Vagina (tissue), 2 donors: ENCODE results near the gene KCNJ1. TPM values are rescaled to one million over a fixed set of nuclear protein-coding genes. Genes with fewer than 3 reads are reported as not detected.

Experiments used
- DNase-seq, 2 donors: peaks; one replicate each; pipeline ENCODE4 v3.0.0-alpha.2; 2017; ENCODE audit errors: extremely low spot score in 2 of 2
- H3K27ac ChIP-seq: fragments of 200-600 bp; sonication (generic); one replicate; pipeline ENCODE4 v1.5.1; 2019
- H3K27me3 ChIP-seq: fragments of 200-600 bp; sonication (generic); one replicate; pipeline ENCODE4 v1.5.1; 2019
- H3K36me3 ChIP-seq, 2 donors: fragments of 200-600 bp; sonication (generic); one replicate each; pipeline ENCODE4 v1.5.1; 2017 to 2019
- H3K4me1 ChIP-seq: fragments of 200-600 bp; sonication (generic); one replicate; pipeline ENCODE4 v1.5.1; 2019
- H3K4me3 ChIP-seq, 2 donors: fragments of 200-600 bp; sonication (generic); 1 replicate in 1 of 2; 2 replicates in 1 of 2; pipeline ENCODE4 v1.5.1; 2016 to 2019
- H3K9me3 ChIP-seq: fragments of 200-600 bp; sonication (generic); one replicate; pipeline ENCODE4 v1.5.1; 2019
- POLR2A ChIP-seq, 2 donors: fragments of 450-650 bp; IDR thresholded peaks; one replicate each; pipeline ENCODE4 v1.6.1; 2017; ENCODE audit warnings: antibody characterized with exemption in 2 of 2, mild to moderate bottlenecking in 2 of 2, moderate library complexity in 2 of 2
- POLR2AphosphoS5 ChIP-seq, 2 donors: sonication (generic); formaldehyde crosslinking; IDR thresholded peaks; one replicate each; pipeline ENCODE4 v1.9.0; 2017; ENCODE audit warnings: antibody characterized with exemption in 2 of 2, mild to moderate bottlenecking in 2 of 2, low read depth in 1 of 2; ENCODE audit not compliant: insufficient read depth in 1 of 2
- intact Hi-C: fragments of 100-400 bp; cut with DNase I; formaldehyde crosslinking; loops from one replicate; pipeline ENCODE4 v1.15.1; 2023
- total RNA-seq: library from RNA; depleted of rRNA; stranded (reverse); fragments of >200 nt; gene quantifications from one replicate; pipeline ENCODE4 v1.2.3, GENCODE V29; 2016
- TF ChIP-seq, protein P1 (sequence below), 3 experiments: fragments of 450-650 bp in 2 of 3; fragments of 200-600 bp in 1 of 3; sonication (generic) in 1 of 3; IDR thresholded peaks; one replicate each; pipeline ENCODE4 v1.5.1; 2017 to 2019; ENCODE audit warnings: antibody characterized with exemption in 3 of 3, mild to moderate bottlenecking in 2 of 3, moderate library complexity in 2 of 3

Gene KCNJ1
- total RNA-seq, 1 donor from 2014 or later = 1.5 TPM

DNA sequence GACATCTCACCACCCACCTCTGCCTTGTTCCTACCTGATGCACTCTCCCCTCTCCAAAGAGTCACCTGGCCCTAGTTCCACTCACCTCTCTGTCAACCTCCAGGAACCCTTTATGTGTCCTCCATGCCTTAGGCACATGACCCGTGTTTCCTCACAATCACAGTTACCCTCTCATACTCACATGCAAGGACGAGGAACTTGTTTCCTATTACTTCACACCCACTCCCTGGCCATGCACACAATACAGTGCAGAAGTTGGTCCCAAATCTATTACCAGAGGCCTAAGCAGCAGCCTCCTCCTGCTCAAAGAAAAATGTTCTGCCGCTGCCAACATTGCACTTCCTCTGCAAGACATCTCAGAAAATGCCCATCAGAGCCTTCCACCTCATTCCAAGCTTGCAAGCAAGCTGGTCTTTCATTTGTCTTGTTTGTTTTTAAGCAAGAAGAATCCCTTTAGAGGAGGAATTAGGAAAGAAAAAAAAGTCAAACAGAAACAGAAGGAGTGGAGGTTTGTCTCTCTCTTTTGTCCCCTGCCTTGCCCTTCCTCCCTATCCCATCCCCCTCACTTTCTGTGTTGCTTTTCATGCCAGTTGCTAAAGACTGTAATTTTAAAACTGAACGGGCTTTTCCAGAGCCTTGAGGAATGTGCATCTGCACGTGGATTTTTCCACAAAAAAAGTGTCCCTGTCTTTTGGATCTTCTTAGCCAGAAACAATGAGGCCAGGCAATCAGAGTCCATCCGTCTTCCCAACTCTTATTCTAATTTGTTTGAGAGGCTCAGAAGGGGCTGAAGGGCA is 63.4 kb downstream of the KCNJ1 start:
- TF ChIP-seq, protein P1, sequence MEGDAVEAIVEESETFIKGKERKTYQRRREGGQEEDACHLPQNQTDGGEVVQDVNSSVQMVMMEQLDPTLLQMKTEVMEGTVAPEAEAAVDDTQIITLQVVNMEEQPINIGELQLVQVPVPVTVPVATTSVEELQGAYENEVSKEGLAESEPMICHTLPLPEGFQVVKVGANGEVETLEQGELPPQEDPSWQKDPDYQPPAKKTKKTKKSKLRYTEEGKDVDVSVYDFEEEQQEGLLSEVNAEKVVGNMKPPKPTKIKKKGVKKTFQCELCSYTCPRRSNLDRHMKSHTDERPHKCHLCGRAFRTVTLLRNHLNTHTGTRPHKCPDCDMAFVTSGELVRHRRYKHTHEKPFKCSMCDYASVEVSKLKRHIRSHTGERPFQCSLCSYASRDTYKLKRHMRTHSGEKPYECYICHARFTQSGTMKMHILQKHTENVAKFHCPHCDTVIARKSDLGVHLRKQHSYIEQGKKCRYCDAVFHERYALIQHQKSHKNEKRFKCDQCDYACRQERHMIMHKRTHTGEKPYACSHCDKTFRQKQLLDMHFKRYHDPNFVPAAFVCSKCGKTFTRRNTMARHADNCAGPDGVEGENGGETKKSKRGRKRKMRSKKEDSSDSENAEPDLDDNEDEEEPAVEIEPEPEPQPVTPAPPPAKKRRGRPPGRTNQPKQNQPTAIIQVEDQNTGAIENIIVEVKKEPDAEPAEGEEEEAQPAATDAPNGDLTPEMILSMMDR (IDR thresholded peaks at IDR 0.05) = no peak
- TF ChIP-seq POLR2A (IDR thresholded peaks at IDR 0.05) = no peak
- TF ChIP-seq POLR2AphosphoS5 (IDR thresholded peaks at IDR 0.05; ENCODE audit: insufficient read depth in 1 of 2, low read depth in 1 of 2) = no peak
- H3K9me3 ChIP-seq = no peaks in the 10 kb centered on the region
- no peak overlapping the region for H3K4me3 ChIP-seq
- H3K4me1 ChIP-seq = no peaks in the 10 kb centered on the region
- no peaks in the 10 kb centered on the region for H3K27me3 ChIP-seq
- no peak overlapping the region for H3K27ac ChIP-seq
- DNase-seq = no peak
- intact Hi-C loops = no loop called here
- H3K36me3 ChIP-seq = no peaks in the 10 kb centered on the region

DNA sequence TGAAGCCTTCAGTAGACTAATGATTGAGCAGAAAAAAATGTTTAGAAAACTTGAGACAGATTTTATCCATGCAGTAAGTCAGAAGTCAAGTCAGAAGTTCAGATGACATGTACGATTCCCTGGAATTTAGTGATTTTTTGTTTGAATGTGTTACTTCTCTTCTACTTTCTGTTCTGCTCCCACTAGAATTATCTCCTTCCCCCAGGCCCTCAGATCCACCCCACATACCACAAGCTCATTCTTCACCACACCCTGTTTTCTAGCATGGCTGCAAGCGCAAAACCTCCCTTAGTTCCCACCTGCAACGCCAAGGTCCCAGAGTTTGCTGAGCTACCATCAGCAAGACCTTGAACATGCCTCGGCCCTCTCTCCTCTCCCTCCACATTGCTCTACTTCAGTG is 64.1 kb downstream of the KCNJ1 start:
- Histone ChIP-seq H3K4me3 (no peak overlapping the region), H3K4me1 (no peaks in the 10 kb centered on the region), H3K9me3 (no peaks in the 10 kb centered on the region), H3K27ac (no peak overlapping the region), H3K36me3 (no peaks in the 10 kb centered on the region), H3K27me3 (no peaks in the 10 kb centered on the region)
- DNase-seq = no peak
- TF ChIP-seq POLR2A (IDR thresholded peaks at IDR 0.05) = no peak
- no peak for TF ChIP-seq POLR2AphosphoS5 (IDR thresholded peaks at IDR 0.05; ENCODE audit: insufficient read depth in 1 of 2, low read depth in 1 of 2)
- TF ChIP-seq, protein P1 (IDR thresholded peaks at IDR 0.05) = no peak
- intact Hi-C loops = no loop called here

DNA sequence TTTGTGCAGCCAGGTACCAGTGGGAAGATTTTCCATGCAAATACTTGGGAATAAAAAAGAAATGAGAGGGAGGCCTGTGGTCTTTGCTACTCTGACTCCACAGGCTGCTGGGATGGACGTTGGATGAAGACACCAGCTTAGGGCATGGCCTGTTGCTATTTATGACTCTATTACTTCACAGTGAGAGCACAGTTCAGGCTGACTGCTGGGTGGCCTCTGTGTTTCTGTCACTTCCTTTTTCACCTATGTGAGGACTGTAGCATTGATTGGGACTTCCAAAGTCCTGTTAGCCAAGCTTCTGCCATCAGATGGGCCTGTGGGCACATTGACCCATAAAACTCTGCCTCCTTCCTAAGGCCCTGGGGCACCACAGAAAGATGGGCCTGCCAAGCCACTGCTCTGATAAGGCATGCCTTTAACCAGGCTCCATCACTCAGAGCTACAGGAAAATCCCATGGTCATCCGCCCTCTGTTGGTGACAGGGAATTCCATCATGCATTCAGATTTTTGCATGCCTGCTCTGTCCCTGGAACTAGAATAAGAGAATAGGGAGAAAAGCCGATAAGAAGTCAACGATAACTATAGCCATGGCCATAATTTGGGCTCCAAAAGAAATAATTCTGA is 64.6 kb downstream of the KCNJ1 start:
- no peaks in the 10 kb centered on the region for H3K36me3 ChIP-seq

DNA sequence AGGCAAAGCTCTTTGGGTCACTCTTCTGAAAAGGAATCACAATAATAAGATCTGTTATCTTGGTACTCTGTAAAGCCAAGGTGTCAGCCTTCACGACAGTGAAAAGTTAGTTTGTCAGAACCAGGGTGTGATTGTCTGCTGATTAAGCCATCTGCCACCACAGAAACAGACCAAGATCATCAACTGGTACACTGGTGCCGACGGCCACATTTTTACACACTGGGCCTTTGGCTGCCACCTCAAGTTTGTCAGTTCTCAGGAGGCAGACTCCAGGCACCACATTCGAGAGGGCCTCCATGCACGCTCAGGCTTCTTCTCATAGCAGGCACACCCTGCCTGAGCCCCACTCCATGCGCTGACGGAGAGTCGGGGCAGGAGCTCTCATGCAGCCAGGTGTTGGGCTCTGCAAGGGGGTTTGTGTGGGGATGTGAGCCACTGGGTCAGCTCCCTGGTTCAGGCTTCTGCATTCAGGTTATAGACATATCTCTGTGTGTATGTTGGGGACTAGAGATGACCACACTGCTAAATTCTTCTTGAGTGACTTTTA is 66.2 kb downstream of the KCNJ1 start:
- H3K27ac ChIP-seq = no peak overlapping the region
- intact Hi-C loops = no loop called here
- H3K9me3 ChIP-seq = no peaks in the 10 kb centered on the region
- TF ChIP-seq POLR2A (IDR thresholded peaks at IDR 0.05) (no peak), POLR2AphosphoS5 (IDR thresholded peaks at IDR 0.05; ENCODE audit: insufficient read depth in 1 of 2, low read depth in 1 of 2) (no peak)
- TF ChIP-seq, protein P1 (IDR thresholded peaks at IDR 0.05) = no peak
- no peak overlapping the region for H3K4me3 ChIP-seq
- DNase-seq = no peak
- H3K36me3 ChIP-seq = no peaks in the 10 kb centered on the region
- H3K27me3 ChIP-seq = no peaks in the 10 kb centered on the region
- H3K4me1 ChIP-seq = no peaks in the 10 kb centered on the region

More for the DNA sequence above, 64.6 kb downstream of the KCNJ1 start:
- no peaks in the 10 kb centered on the region for H3K27me3 ChIP-seq
- H3K4me1 ChIP-seq = no peaks in the 10 kb centered on the region
- TF ChIP-seq POLR2AphosphoS5 (IDR thresholded peaks at IDR 0.05; ENCODE audit: insufficient read depth in 1 of 2, low read depth in 1 of 2) (no peak), POLR2A (IDR thresholded peaks at IDR 0.05) (no peak)
- TF ChIP-seq, protein P1 (IDR thresholded peaks at IDR 0.05) = no peak
- H3K27ac ChIP-seq = no peak overlapping the region
- no peak overlapping the region for H3K4me3 ChIP-seq
- DNase-seq = no peak
- intact Hi-C loops = no loop called here
- no peaks in the 10 kb centered on the region for H3K9me3 ChIP-seq

DNA sequence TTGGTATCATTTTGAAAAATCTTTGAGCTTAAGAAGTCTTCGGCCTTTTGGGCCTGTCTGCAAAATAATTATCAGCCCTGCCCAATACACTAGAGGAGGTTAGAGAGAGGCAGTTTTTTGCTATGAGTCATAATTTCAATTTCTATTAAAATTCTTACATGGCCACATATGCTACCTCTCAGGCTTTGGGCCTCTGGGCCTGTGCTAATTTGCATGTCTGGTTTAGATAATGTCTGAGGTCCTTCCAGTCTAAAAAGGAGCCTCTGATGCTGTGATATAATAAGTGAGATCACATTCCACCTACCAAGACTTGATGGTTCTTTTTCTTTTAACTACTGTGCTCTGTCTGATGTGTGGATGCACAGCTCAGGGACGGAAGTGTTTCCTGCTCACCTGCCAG is 70.8 kb downstream of the KCNJ1 start:
- Histone ChIP-seq H3K4me1 (no peaks in the 10 kb centered on the region), H3K4me3 (no peak overlapping the region), H3K36me3 (no peaks in the 10 kb centered on the region), H3K27me3 (no peaks in the 10 kb centered on the region), H3K9me3 (no peaks in the 10 kb centered on the region), H3K27ac (no peak overlapping the region)
- TF ChIP-seq, protein P1 (IDR thresholded peaks at IDR 0.05) = no peak
- TF ChIP-seq POLR2AphosphoS5 (IDR thresholded peaks at IDR 0.05; ENCODE audit: insufficient read depth in 1 of 2, low read depth in 1 of 2) (no peak), POLR2A (IDR thresholded peaks at IDR 0.05) (no peak)
- intact Hi-C loops = no loop called here
- no peak for DNase-seq
